Osteoblast (primary cell): ENCODE measurements around the gene RPA3. TPM values are rescaled to one million over a fixed set of nuclear protein-coding genes. Genes with fewer than 3 reads are reported as not detected.
A peak's percentile ranks its signal among the peaks of the same experiment; 100 is the strongest.

Source experiments
- DNase-seq: peaks from one replicate; pipeline ENCODE4 v3.0.0; 2011; ENCODE audit warnings: low spot score, mixed read lengths; ENCODE audit not compliant: insufficient read length; ENCODE audit errors: missing footprints
- H2AFZ ChIP-seq: 2 replicates; pipeline ENCODE4 v1.6.0; 2011; ENCODE audit warnings: mild to moderate bottlenecking, low read length
- H3K27ac ChIP-seq: 2 replicates; pipeline ENCODE4 v1.5.1; 2011; ENCODE audit warnings: mild to moderate bottlenecking, low read depth, low read length, moderate library complexity
- H3K27me3 ChIP-seq: 2 replicates; pipeline ENCODE4 v1.6.0; 2012; ENCODE audit warnings: mild to moderate bottlenecking, control low read depth, inconsistent platforms, low read length, moderate library complexity; ENCODE audit not compliant: insufficient read depth
- H3K36me3 ChIP-seq: 2 replicates; pipeline ENCODE4 v1.5.1; 2011; ENCODE audit warnings: mild to moderate bottlenecking, low read length, control low read depth, moderate library complexity; ENCODE audit not compliant: insufficient read depth
- H3K4me1 ChIP-seq: 2 replicates; pipeline ENCODE4 v1.5.1; 2011; ENCODE audit warnings: mild to moderate bottlenecking, low read length, control low read depth, moderate library complexity; ENCODE audit not compliant: insufficient read depth
- H3K4me2 ChIP-seq: 2 replicates; pipeline ENCODE4 v1.6.0; 2011; ENCODE audit warnings: mild to moderate bottlenecking, low read length; ENCODE audit not compliant: insufficient read depth
- H3K4me3 ChIP-seq: fragments of 200-600 bp; sonication (generic); 3 replicates; pipeline ENCODE4 v1.5.1; 2012; ENCODE audit warnings: mild to moderate bottlenecking, low read length, inconsistent platforms; ENCODE audit not compliant: insufficient read depth
- H3K79me2 ChIP-seq: 2 replicates; pipeline ENCODE4 v1.6.0; 2012; ENCODE audit warnings: mild to moderate bottlenecking, low read length, control low read depth, inconsistent platforms; ENCODE audit not compliant: insufficient read depth
- H3K9me3 ChIP-seq: 2 replicates; pipeline ENCODE4 v1.5.1; 2011; ENCODE audit warnings: low read depth, low read length, control low read depth
- H4K20me1 ChIP-seq: 2 replicates; pipeline ENCODE4 v1.6.0; 2012; ENCODE audit warnings: mild to moderate bottlenecking, low read length, control low read depth; ENCODE audit not compliant: insufficient read depth
- CTCF ChIP-seq: IDR thresholded peaks from 2 replicates; pipeline ENCODE4 v1.5.1; 2011; ENCODE audit warnings: mild to moderate bottlenecking, low read depth, low read length, moderate library complexity; ENCODE audit errors: extremely low read depth
- total RNA-seq: library from RNA; depleted of rRNA; stranded (reverse); fragments of >200 nt; gene quantifications from 2 replicates; pipeline ENCODE4 v1.2.3, GENCODE V29; 2012

The RPA3 gene
- total RNA-seq, 1 donor, result 16.6 TPM

DNA sequence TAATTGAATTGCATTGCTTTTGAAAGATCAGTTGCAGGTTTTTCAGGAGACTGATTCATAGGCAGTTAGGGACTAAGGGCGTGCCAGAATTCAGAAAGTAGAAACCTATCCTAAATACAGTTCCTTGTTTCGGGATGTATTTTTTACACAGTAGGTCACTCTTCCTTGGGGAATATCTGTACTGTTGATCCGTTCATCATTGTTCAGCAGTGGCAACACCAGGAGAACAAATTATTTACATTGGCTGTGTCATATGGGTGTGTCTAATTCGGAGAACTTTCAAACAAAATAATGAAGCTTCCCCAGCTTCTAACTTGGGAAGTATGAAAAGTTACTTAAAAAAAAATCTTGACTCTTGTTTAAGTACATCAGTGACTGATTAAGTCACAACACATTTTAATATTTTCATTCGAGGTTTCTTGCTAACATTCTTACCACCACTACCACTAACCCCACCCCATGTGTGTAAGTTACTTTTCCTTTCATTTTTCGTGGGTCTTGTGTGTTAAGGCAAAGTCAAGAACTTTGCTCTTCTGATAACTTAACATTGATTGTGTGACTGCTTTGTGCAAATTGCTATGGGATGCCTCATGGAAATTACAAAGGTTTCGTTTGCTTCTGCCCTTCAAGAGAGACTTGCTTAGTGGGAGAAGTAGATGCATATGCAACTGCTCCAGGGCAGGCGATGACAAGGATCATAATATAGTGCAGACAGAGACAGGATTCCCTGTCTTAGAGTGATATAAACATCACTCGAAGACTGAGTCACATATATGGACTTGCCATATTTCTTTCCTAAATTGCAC is 43.8 kb upstream of the RPA3 start:
- H3K4me2 ChIP-seq, result peak overlapping the region; percentile 83
- H2AFZ ChIP-seq, result peak overlapping the region; percentile 72
- TF ChIP-seq CTCF, result no peak
- peak overlapping the region; percentile 24 for H3K27ac ChIP-seq
- H3K9me3 ChIP-seq, result no peaks in the 10 kb centered on the region
- H3K79me2 ChIP-seq, result no peaks in the 10 kb centered on the region
- H3K27me3 ChIP-seq, result no peaks in the 10 kb centered on the region
- DNase-seq, result no peak
- H3K4me3 ChIP-seq, result peak overlapping the region; percentile 71
- H4K20me1 ChIP-seq, result no peaks in the 10 kb centered on the region
- peaks cover 14% of the 10 kb centered on the region for H3K4me1 ChIP-seq
- H3K36me3 ChIP-seq, result no peaks in the 10 kb centered on the region

DNA sequence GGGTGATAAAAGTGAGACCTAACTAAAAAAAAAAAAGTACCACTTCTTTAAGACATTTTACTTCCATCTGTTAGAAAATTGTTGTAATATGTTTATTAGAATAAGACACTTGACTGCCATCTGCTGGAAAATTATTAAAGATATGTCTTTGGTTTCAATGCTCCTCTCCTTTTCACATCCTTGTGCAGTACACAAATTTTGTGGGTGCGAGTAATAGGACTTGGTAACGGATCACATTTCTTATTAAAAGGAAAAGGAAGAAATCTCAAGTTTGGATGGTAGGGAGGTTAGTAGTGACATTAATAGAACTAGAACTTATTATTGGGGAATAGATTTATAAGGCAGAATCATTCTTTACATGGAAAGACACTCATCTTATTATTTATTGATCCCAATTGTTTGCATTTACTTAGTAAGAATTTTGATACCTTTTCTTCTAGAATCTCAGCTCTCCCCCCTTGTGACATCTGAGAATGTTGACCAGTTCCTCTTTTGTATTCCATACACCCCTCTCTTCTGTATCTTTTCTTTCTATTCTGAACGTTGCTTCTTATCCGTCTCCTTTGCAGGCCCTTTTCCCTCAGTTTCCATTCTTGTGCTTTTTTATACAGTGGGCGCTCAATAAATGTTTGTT is 43.0 kb upstream of the RPA3 start:
- H3K9me3 ChIP-seq, result no peaks in the 10 kb centered on the region
- peaks cover 14% of the 10 kb centered on the region for H3K4me1 ChIP-seq
- H3K27me3 ChIP-seq, result no peaks in the 10 kb centered on the region
- no peaks in the 10 kb centered on the region for H4K20me1 ChIP-seq
- peak overlapping the region; percentile 72 for H2AFZ ChIP-seq
- H3K79me2 ChIP-seq, result no peaks in the 10 kb centered on the region
- peak overlapping the region; percentile 71 for H3K4me3 ChIP-seq
- H3K27ac ChIP-seq, result peak overlapping the region; percentile 24
- DNase-seq, result no peak
- no peaks in the 10 kb centered on the region for H3K36me3 ChIP-seq
- peak overlapping the region; percentile 83 for H3K4me2 ChIP-seq
- peak; percentile 54 for TF ChIP-seq CTCF

GRCh38 chr7:7757576-7757975 is 39.2 kb upstream of the RPA3 start:
- no peaks in the 10 kb centered on the region for H3K9me3 ChIP-seq
- H3K27ac ChIP-seq, result no peak overlapping the region
- H3K36me3 ChIP-seq, result no peaks in the 10 kb centered on the region
- DNase-seq, result no peak
- no peak overlapping the region for H2AFZ ChIP-seq
- H3K4me1 ChIP-seq, result peaks cover 12% of the 10 kb centered on the region
- TF ChIP-seq CTCF, result no peak
- H3K79me2 ChIP-seq, result no peaks in the 10 kb centered on the region
- H4K20me1 ChIP-seq, result no peaks in the 10 kb centered on the region
- no peak overlapping the region for H3K4me3 ChIP-seq
- no peaks in the 10 kb centered on the region for H3K27me3 ChIP-seq
- no peak overlapping the region for H3K4me2 ChIP-seq

GRCh38 chr7:7756577-7756976 is 38.2 kb upstream of the RPA3 start:
- no peak overlapping the region for H3K27ac ChIP-seq
- H3K4me2 ChIP-seq, result no peak overlapping the region
- no peak for DNase-seq
- no peaks in the 10 kb centered on the region for H4K20me1 ChIP-seq
- no peaks in the 10 kb centered on the region for H3K27me3 ChIP-seq
- H2AFZ ChIP-seq, result no peak overlapping the region
- no peak for TF ChIP-seq CTCF
- H3K9me3 ChIP-seq, result no peaks in the 10 kb centered on the region
- H3K79me2 ChIP-seq, result no peaks in the 10 kb centered on the region
- H3K4me3 ChIP-seq, result no peak overlapping the region
- H3K4me1 ChIP-seq, result peaks cover 6% of the 10 kb centered on the region
- H3K36me3 ChIP-seq, result no peaks in the 10 kb centered on the region
